ENCODE measurements around the gene SNTG2.
"Not testable (repeated sequence)": the region's sequence is repeated elsewhere in the genome, so short reads cannot be mapped to it uniquely, and the experiment has no call there.

The SNTG2 gene

DNA sequence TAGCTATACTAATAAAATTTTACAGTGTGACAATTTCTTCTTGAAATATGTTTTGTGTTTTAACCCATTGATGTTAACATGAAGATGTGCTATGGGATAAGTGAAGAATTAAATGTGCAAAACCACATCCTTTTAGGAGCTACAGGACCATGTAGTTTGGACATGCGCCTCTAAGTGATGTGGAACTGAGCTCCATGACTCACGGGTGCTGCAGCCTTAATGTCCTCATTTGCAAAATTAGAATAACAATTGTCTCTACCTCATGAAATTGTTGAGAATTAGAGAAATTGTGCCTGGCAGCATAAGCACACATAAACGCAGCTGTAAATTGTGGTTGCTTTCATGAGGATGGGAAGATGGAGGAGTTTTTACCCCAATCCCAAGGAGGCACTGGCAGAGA, 431.0 kb downstream of the SNTG2 start:
- no peak for TF ChIP-seq GATA1 (IDR thresholded peaks at IDR 0.05; ENCODE audit: low read depth, low read length)
- TF ChIP-seq POLR2A (IDR thresholded peaks at IDR 0.05; ENCODE audit: low read length): no peak
- no peak for DNase-seq

DNA sequence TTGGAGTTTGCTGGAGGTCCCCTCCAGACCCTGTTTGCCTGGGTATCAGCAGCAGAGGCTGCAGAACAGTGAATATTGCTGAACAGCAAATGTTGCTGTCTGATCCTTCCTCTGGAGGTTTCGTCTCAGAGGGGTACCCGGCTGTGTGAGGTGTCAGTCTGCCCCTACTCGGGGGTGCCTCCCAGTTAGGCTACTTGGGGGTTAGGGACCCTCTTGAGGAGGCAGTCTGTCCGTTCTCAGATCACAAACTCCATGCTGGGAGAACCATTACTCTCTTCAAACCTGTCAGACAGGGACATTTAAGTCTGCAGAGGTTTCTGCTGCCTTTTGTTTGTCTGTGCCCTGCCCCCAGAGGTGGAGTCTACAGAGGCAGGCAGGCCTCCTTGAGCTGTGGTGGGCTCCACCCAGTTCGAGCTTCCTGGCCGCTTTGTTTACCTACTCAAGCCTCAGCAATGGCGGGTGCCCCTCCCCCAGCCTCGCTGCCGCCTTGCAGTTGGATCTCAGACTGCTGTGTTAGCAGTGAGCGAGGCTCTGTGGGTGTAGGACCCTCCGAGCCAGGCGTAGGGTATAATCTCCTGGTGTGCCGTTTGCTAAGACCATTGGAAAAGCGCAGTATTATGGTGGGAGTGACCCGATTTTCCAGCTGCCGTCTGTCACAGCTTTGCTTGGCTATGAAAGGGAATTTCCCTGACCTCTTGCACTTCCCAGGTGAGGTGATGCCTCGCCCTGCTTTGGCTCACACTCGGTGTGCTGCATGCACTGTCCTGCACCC, 437.5 kb downstream of the SNTG2 start:
- DNase-seq: not testable (repeated sequence)

DNA sequence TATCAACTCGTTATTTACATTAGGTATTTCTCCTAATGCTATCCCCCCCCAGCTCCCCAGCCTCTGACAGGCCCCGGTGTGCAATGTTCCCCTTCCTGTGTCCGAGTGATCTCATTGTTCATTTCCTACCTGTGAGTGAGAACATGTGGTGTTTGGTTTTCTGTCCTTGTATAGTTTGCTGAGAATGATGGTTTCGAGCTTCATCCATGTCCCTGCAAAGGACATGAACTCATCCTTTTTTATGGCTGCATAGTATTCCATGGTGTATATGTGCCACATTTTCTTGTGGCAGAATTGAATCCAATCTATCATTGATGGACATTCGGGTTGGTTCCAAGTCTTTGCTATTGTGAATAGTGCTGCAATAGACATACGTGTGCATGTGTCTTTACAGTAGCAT, 439.5 kb downstream of the SNTG2 start:
- DNase-seq: not testable (repeated sequence)

DNA sequence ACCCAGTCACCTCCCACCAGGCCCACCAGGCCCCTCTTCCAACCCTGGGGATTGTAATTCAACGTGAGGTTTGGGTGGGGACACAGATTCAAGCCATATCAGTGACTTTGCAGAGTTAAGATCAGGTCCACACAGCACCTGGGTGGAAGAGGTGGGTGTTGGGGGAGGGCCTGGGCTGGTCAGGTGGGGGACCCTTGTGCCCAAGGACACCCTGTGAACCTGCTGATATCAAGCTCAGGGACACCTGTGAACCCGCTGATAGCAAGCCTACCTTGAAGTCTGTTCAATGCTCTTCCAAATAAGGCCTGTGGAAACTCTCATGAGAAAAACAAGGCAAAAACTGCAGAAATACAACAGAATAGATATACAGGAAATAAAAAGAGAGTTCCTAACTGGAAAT, 442.7 kb downstream of the SNTG2 start:
- TF ChIP-seq POLR2A (IDR thresholded peaks at IDR 0.05; ENCODE audit: low read length) (no peak), GATA1 (IDR thresholded peaks at IDR 0.05; ENCODE audit: low read depth, low read length) (no peak)
- DNase-seq: no peak

GRCh38 chr2:1394709-1395408, 444.2 kb downstream of the SNTG2 start:
- TF ChIP-seq GATA1 (IDR thresholded peaks at IDR 0.05; ENCODE audit: low read depth, low read length): no peak
- no peak for TF ChIP-seq POLR2A (IDR thresholded peaks at IDR 0.05; ENCODE audit: low read length)

GRCh38 chr2:1397350-1397749, 446.7 kb downstream of the SNTG2 start:
- TF ChIP-seq GATA1 (IDR thresholded peaks at IDR 0.05; ENCODE audit: low read depth, low read length) (no peak), POLR2A (IDR thresholded peaks at IDR 0.05; ENCODE audit: low read length) (no peak)
- DNase-seq: no peak

More at GRCh38 chr2:1394709-1395408, 444.2 kb downstream of the SNTG2 start:
- no peak for DNase-seq

GRCh38 chr2:1398191-1398590, 447.5 kb downstream of the SNTG2 start:
- DNase-seq: no peak
- TF ChIP-seq POLR2A (IDR thresholded peaks at IDR 0.05; ENCODE audit: low read length) (no peak), GATA1 (IDR thresholded peaks at IDR 0.05; ENCODE audit: low read depth, low read length) (no peak)

- no peak for TF ChIP-seq GATA1 (IDR thresholded peaks at IDR 0.05; ENCODE audit: low read depth, low read length)
- TF ChIP-seq POLR2A (IDR thresholded peaks at IDR 0.05; ENCODE audit: low read length): no peak
- no peak for DNase-seq
Observed at GRCh38 chr2:1400943-1401735, 450.5 kb downstream of the SNTG2 start.

DNA sequence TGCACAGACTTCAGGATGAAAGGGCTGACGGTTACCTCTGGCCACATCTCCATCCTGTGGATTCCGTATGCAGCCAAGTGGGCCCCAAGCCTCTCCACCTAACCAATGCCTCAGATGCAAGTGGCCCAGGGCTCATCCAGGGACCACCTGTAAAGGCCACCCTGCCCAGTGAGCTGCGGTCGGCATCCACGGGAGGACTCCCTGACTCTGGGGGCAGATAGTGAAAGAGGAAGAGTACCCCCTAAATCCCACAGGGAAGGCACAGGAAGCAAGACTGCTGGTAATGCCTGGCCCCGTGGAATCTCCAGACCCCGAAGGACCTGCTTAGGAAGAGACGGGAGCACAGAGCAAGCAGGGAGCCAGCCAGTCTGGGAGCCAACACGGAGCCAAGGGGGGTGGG, 451.4 kb downstream of the SNTG2 start:
- DNase-seq: no peak

DNA sequence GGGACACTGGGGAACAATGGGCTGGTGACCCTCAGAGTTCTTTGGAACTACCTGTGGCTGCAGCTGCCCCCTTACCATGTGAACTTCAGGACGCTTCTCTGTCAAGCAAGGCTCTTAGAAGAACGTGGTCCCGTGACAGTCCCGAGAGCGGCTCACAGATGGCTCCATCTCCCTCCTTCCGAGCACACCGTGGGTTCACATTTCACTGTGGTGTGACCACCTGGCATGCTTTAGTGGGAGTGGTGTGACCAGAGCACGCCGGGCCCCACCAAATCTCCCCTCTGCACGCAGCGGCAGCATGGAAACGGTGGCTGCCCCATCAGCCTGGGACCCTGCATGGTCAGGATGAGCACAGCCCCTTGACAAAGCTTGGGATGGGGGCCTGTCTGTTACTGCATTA, 452.9 kb downstream of the SNTG2 start:
- no peak for TF ChIP-seq POLR2A (IDR thresholded peaks at IDR 0.05; ENCODE audit: low read length)
- TF ChIP-seq GATA1 (IDR thresholded peaks at IDR 0.05; ENCODE audit: low read depth, low read length): no peak
- no peak for DNase-seq

More for the DNA sequence above, 451.4 kb downstream of the SNTG2 start:
- TF ChIP-seq GATA1 (IDR thresholded peaks at IDR 0.05; ENCODE audit: low read depth, low read length) (no peak), POLR2A (IDR thresholded peaks at IDR 0.05; ENCODE audit: low read length) (no peak)

- no peak for TF ChIP-seq POLR2A (IDR thresholded peaks at IDR 0.05; ENCODE audit: low read length)
- TF ChIP-seq GATA1 (IDR thresholded peaks at IDR 0.05; ENCODE audit: low read depth, low read length): no peak
- DNase-seq: no peak
Observed at GRCh38 chr2:1405124-1405523, 454.5 kb downstream of the SNTG2 start.

DNA sequence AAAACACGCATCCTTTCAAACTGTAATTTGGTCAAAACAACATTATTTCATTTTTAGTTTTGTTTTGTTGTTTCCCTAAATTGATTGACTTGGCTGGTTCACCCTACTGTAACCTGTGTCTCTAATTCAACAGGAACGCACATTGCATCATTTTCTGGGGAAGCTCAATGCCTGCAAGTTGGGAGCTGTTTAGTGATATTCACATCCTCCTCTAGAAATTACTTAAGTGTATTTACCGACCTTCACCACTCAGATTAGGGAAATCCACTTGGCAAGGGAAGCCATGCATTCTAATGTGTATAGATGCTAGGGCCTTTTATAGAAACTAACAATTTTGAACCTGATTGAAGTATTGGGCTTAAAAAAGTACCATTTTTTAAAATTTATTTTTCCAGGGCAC, 455.3 kb downstream of the SNTG2 start:
- no peak for TF ChIP-seq GATA1 (IDR thresholded peaks at IDR 0.05; ENCODE audit: low read depth, low read length)
- TF ChIP-seq POLR2A (IDR thresholded peaks at IDR 0.05; ENCODE audit: low read length): no peak
- DNase-seq: no peak

DNA sequence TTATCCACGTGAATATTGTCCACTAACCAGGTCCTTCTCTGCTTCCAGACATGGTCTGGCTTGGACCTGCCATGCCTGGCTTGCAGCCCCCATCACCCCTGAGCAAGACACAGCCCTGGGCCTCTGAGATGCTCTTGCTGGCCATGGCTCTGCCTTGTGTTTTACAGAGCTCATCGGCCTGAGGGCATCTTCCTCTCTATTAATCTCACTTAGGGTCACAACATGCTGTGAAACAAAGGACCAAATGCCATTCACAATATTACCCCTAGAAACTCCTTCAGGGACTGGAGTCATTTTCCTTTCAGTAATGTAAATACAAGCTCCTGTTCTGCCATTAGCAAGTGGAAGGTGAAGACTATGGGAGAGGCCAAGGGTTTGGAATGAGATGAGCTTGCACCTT, 455.8 kb downstream of the SNTG2 start:
- TF ChIP-seq GATA1 (IDR thresholded peaks at IDR 0.05; ENCODE audit: low read depth, low read length) (no peak), POLR2A (IDR thresholded peaks at IDR 0.05; ENCODE audit: low read length) (no peak)

GRCh38 chr2:1407950-1408675, 457.5 kb downstream of the SNTG2 start:
- no peak for DNase-seq

More for the DNA sequence above, 455.8 kb downstream of the SNTG2 start:
- DNase-seq: no peak

More at GRCh38 chr2:1407950-1408675, 457.5 kb downstream of the SNTG2 start:
- TF ChIP-seq GATA1 (IDR thresholded peaks at IDR 0.05; ENCODE audit: low read depth, low read length) (no peak), POLR2A (IDR thresholded peaks at IDR 0.05; ENCODE audit: low read length) (no peak)

Data from erythroblast (primary cell).